ENCODE results near the gene AMPH.

The AMPH gene

DNA sequence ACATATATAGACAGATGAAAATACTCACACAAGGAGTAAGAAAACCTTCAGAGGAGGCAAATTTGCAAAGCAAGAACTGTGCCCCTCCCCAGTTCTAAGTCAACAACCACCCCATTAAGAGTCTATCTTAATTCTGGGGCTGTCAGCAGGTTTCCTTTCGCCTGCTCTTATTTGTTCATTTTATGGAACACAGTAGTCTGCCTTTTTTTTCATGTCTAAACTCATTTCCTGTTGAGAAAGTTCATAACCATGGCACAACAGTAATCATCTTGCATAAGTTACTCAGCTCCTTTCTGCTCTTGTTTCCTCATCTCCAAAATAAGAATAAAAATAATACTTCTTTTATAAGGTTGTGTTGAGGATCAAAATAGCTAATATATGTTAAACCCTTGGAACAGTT, 25.8 kb upstream of the AMPH start:
- Mint-ChIP-seq H3K27ac (no peak overlapping the region), H3K9me3 (no peaks in the 10 kb centered on the region), H3K4me1 (peaks cover 4% of the 10 kb centered on the region), H3K27me3 (peaks cover 12% of the 10 kb centered on the region), H3K4me3 (no peak overlapping the region), H3K36me3 (no peaks in the 10 kb centered on the region)
- no peak for ATAC-seq (ENCODE audit: low read depth)
- DNase-seq (ENCODE audit: low spot score in 2 of 2), result no peak

DNA sequence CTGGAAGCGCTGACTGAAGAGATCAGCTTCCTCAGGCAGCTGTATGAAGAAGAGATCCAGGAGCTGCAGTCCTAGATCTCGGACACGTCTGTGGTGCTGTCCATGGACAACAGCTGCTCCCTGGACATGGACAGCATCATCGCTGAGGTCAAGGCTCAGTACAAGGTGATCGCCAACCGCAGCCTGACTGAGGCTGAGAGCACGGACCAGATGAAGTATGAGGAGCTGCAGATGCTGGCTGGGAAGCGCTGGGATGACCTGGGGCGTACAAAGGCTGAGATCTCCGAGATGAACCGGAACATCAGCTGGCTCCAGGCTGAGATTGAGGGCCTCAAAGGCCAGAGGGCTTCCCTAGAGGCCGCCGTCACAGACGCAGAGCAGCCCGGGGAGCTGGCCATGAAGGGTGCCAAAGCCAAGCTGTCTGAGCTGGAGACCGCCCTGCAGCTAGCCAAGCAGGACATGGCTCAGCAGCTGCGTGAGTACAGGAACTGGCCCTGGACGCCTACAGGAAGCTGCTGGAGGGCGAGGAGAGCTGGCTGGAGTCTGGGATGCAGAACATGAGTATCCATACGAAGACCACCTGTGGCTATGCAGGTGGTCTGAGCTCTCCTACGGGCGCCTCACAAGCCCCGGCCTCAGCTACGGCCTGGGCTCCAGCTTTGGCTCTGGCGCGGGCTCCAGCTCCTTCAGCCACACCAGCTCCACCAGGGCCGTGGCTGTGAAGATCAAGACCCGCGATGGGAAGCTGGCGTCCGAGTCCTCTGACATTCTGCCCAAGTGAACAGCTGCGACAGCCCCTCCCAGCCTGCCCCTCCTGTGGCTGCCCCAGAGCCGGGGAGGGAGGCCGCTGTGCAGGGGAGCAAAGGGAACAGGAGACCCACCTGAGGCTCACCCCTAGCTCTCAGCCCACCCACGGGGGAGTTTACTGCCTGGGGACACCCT, 24.9 kb upstream of the AMPH start:
- Mint-ChIP-seq H3K4me3 (no peak overlapping the region), H3K9me3 (no peaks in the 10 kb centered on the region), H3K36me3 (no peaks in the 10 kb centered on the region), H3K4me1 (peaks cover 4% of the 10 kb centered on the region), H3K27me3 (peaks cover 12% of the 10 kb centered on the region), H3K27ac (no peak overlapping the region)
- DNase-seq (ENCODE audit: low spot score in 2 of 2) (no peak), ATAC-seq (ENCODE audit: low read depth) (no peak)

DNA sequence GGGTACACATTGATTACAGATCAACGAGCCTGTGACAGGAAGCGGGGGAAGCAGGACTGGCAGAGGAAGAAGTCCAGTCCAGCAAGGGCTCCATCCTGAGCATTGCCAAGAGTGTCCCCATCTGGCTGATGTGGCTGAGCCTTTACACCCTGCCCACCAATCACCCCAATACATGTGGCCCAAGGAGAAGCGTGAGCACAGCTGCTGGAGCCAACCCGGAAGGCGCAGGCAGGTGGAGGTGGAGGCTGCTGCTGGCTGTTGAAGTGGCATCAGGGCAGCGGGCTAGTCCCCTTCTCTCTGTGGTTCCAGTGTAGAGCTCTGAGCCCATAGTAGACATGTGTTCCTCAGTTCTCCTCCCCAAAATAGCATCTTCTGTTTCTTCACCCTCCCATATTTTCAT, 6.8 kb upstream of the AMPH start:
- H3K27ac Mint-ChIP-seq, result no peak overlapping the region
- no peak overlapping the region for H3K4me3 Mint-ChIP-seq
- ATAC-seq (ENCODE audit: low read depth) (no peak), DNase-seq (ENCODE audit: low spot score in 2 of 2) (no peak)
- peaks cover 8% of the 10 kb centered on the region for H3K27me3 Mint-ChIP-seq
- H3K9me3 Mint-ChIP-seq, result peaks cover 4% of the 10 kb centered on the region
- no peaks in the 10 kb centered on the region for H3K36me3 Mint-ChIP-seq
- H3K4me1 Mint-ChIP-seq, result no peaks in the 10 kb centered on the region

DNA sequence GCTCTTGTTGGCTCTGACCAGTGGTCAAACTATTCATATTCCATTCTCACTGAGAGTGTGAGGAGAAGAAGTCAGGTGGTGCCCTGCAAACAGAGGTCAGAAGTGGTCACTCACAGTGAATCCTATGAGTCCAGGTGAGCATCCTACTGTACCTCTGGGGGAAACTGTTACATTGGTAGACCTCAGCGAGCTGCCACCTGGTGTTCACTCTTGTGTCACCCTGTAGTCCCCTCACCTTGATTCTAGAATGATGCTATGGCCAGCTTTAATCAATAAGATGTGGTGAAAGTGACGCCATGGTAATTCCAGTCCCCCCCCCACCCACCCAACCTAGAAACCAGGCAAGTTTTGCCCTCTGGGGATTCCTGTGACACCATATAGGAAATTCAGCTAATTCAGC, 1.2 kb upstream of the AMPH start:
- Mint-ChIP-seq H3K27me3 (peaks cover 21% of the 10 kb centered on the region), H3K36me3 (no peaks in the 10 kb centered on the region), H3K9me3 (no peaks in the 10 kb centered on the region), H3K4me3 (no peak overlapping the region), H3K27ac (no peak overlapping the region), H3K4me1 (peaks cover 2% of the 10 kb centered on the region)
- ATAC-seq (ENCODE audit: low read depth), result no peak
- DNase-seq (ENCODE audit: low spot score in 2 of 2), result no peak

DNA sequence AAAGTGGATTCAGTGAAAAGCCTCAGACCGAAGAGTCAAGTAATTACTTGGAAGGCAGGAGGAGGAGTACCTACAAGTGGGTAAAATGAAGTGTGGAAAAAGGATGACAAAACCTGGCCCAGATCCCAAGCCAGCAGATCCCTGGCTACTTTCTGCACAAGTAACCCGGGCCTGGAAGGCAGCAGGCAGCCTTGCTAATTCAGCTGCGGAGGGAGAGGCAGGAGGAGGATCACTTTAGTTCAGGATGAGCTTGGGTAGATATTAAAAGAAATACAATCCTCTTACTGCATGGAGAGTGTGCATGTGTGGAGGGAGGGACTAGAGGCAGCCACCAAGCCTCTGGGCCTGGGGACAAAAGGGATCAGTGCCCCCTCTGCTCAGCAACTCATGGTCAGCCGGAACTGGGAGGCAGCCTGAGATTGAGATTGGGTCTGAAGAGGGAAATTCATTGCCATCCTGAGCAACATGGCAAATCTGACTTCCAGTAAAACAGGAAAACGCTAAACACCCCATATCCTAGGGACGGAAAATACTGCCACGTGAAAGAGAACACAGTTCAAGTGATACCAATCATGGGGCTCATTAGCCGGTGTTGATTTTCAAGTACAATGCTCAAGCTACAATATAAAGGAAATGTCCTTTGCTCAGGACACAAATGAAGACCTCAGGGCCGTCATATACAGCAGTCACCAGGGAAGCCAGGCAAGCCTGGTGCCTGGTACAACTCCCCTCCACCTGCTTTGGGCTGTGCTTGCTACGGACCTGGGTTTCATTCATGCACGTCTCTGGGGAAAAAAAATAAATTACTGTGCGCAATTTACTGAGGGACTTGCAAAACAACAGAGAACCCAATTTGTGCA, 1.3 kb downstream of the AMPH start:
- no peak overlapping the region for H3K4me3 Mint-ChIP-seq

DNA sequence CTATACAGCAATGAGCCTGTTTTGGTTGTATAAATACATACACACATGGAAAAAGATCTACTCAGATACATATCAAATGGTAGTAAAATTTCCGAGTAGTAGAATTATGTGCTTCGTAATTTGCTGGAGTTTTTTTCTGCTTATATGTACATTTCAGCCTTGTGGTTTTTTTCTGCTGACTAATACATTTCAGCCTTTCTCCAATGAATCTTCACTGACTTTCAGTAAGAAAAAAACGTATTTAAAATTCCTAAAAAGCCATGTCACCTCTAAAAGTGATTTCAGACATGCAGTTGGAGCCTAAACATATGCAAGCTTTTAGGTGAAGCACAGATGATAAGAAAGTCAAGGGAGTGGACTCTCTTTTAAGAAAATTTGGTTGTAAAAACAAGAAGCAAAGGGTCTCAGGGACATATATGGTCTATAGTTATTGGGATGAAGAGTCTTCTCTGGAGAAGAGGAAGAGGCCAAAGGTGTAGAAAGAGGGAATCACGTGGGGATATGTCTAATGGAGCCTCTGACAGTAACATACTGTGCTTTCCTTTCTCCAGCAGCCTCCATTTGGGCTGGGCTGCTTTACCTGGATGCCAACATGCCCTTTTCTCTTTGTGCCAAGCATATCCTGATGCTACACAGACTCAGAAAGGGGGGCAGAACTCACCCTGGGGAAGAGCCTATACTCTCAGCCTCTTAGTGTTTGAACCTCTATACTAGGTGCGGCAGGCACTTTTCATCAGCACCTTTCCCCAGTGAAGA, 2.4 kb downstream of the AMPH start:
- H3K27ac Mint-ChIP-seq, result no peak overlapping the region
- ATAC-seq (ENCODE audit: low read depth), result no peak
- H3K4me1 Mint-ChIP-seq, result peaks cover 2% of the 10 kb centered on the region
- H3K36me3 Mint-ChIP-seq, result peaks cover 5% of the 10 kb centered on the region
- H3K27me3 Mint-ChIP-seq, result peaks cover 22% of the 10 kb centered on the region
- no peak overlapping the region for H3K4me3 Mint-ChIP-seq
- DNase-seq (ENCODE audit: low spot score in 2 of 2), result no peak
- peaks cover 11% of the 10 kb centered on the region for H3K9me3 Mint-ChIP-seq

More for the DNA sequence above, 1.3 kb downstream of the AMPH start:
- Mint-ChIP-seq H3K9me3 (peaks cover 5% of the 10 kb centered on the region), H3K27me3 (peaks cover 18% of the 10 kb centered on the region), H3K4me1 (peaks cover 2% of the 10 kb centered on the region), H3K27ac (no peak overlapping the region), H3K36me3 (peaks cover 2% of the 10 kb centered on the region)
- DNase-seq (ENCODE audit: low spot score in 2 of 2), result no peak
- ATAC-seq (ENCODE audit: low read depth), result no peak

DNA sequence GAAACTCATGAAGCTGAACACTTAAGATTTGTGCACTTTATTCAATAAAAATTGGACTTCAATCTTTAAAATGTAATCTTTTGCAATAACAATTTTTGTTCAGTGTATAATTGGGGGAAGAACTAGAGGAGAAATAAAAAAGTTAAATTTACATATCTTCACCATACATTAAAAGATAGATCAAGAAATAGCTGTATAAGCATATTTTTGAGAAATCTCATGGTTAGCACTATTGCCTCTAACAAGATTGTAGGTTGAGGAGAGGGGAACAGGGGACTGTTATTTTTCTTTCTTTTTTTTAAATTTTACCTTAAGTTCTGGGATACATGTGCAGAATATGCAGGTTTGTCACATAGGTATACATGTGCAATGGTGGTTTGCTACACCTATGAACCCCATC, 5.3 kb downstream of the AMPH start:
- H3K4me1 Mint-ChIP-seq, result peaks cover 2% of the 10 kb centered on the region

DNA sequence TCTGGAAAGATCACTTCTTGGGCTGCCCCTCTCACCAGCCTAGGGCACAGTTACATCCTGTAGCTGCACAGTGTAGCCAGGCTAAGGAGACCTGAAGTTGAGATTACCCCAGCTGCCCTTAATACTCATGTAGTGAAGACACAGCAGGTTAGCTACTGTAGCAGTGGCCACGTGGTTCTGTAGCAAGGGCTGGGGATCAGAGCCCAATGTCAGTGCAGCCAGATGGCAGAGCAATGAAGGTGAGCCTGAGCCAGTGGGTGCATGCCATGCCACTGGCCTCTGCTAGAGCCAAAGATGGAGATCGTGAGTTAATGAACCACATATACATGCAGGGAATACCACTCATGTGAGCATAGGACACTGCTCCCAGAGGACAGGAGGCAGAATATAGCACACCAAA, 15.5 kb downstream of the AMPH start:
- ATAC-seq (ENCODE audit: low read depth) (no peak), DNase-seq (ENCODE audit: low spot score in 2 of 2) (no peak)
- H3K4me1 Mint-ChIP-seq, result no peaks in the 10 kb centered on the region
- H3K4me3 Mint-ChIP-seq, result no peak overlapping the region
- no peak overlapping the region for H3K27ac Mint-ChIP-seq
- no peaks in the 10 kb centered on the region for H3K36me3 Mint-ChIP-seq
- H3K27me3 Mint-ChIP-seq, result peaks cover 14% of the 10 kb centered on the region
- H3K9me3 Mint-ChIP-seq, result no peaks in the 10 kb centered on the region

More for the DNA sequence above, 5.3 kb downstream of the AMPH start:
- Mint-ChIP-seq H3K9me3 (peaks cover 11% of the 10 kb centered on the region), H3K27me3 (peaks cover 18% of the 10 kb centered on the region), H3K27ac (no peak overlapping the region), H3K36me3 (peaks cover 6% of the 10 kb centered on the region), H3K4me3 (no peak overlapping the region)
- DNase-seq (ENCODE audit: low spot score in 2 of 2) (no peak), ATAC-seq (ENCODE audit: low read depth) (no peak)

DNA sequence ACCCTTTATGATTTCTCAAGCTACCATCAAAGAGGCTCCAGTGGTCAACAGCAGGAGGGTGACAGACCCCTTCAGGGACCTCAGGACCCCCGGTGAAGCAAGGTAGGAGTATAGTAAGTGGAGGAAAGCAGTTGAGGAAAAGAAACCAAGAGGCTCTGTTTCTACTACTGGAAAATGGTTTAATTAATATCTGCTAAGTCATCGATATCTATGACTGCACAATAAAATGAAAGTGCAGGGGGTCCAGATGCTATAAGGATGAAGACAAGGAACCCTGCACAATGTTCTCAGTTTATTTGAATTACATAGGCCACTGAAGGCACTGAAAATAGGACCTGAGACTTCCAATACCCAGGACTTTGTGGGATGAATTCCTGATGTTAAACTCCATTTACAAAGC, 23.7 kb downstream of the AMPH start:
- Mint-ChIP-seq H3K27me3 (peaks cover 12% of the 10 kb centered on the region), H3K27ac (no peak overlapping the region), H3K4me3 (no peak overlapping the region), H3K9me3 (no peaks in the 10 kb centered on the region), H3K36me3 (no peaks in the 10 kb centered on the region), H3K4me1 (no peaks in the 10 kb centered on the region)
- ATAC-seq (ENCODE audit: low read depth) (no peak), DNase-seq (ENCODE audit: low spot score in 2 of 2) (no peak)

DNA sequence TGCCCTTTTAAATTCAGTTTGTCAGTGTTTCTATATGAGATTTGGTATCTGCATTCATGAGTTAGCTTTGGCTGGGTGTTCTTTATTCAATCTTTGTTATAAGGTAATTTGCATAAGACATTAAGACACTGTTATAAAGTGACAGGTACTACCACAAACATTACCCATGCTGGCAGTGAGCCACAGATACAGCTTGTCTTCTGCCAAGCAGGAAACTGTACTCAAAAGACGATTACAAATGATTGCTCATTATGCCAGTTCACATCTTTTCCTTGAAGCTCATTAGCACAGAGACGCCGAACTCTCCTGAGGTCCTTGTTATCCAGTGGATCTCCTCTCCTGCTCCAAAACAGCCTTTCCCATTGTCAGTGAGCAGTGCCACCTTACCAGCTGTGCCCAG, 30.4 kb downstream of the AMPH start:
- H3K27ac Mint-ChIP-seq, result no peak overlapping the region
- ATAC-seq (ENCODE audit: low read depth) (no peak), DNase-seq (ENCODE audit: low spot score in 2 of 2) (no peak)
- H3K9me3 Mint-ChIP-seq, result no peaks in the 10 kb centered on the region
- no peaks in the 10 kb centered on the region for H3K36me3 Mint-ChIP-seq
- peaks cover 2% of the 10 kb centered on the region for H3K27me3 Mint-ChIP-seq
- no peak overlapping the region for H3K4me3 Mint-ChIP-seq
- no peaks in the 10 kb centered on the region for H3K4me1 Mint-ChIP-seq

DNA sequence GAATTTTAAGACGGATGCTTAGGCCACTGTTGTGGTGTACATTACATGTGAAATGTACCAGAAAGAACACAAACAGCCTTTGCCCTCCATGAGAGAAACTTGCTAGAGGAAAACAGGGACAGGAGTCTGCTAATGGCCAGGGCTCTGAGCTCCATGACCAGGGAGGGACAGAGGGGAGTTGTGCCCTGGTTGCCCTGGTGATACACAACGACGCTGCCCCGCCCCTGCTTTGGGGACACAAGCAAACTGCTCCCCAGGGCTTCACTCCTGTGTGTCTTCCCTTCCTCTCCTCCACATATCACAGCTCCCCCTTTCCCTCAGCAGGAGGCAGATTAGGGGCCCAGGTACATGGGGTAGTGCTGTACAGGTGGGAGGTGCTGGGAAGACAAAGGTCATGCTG, 36.2 kb downstream of the AMPH start:
- no peak for ATAC-seq (ENCODE audit: low read depth)
- Mint-ChIP-seq H3K4me3 (no peak overlapping the region), H3K36me3 (no peaks in the 10 kb centered on the region), H3K9me3 (peaks cover 1% of the 10 kb centered on the region), H3K27ac (no peak overlapping the region), H3K27me3 (peaks cover 6% of the 10 kb centered on the region), H3K4me1 (no peaks in the 10 kb centered on the region)
- no peak for DNase-seq (ENCODE audit: low spot score in 2 of 2)

DNA sequence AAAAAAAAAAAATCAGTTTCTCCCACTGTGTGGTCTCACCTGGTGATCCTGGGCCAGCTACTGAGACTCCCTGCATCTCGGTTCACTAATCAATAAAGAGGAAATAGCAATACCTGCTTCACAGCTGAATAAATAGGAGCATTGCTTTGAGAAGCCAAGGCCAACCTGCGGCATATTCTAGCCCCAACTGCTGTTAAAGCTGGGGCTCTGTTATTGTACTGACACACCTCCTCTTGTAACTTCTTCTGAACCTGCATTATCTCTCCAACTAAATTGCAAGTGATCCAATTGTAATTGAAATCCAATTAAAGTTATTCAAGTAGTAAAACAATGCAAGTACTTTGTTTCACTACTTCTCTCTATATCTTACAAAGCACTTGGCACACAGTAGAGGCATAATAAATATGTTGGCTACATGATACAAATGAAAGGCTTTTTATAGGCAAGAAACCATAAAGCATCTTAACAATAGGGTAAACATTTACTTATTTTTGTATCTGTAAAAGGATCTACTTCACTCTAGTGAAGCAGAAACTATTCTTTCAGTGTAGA, 38.4 kb downstream of the AMPH start:
- DNase-seq (ENCODE audit: low spot score in 2 of 2) (no peak), ATAC-seq (ENCODE audit: low read depth) (no peak)
- Mint-ChIP-seq H3K27me3 (peaks cover 6% of the 10 kb centered on the region), H3K4me3 (no peak overlapping the region), H3K9me3 (peaks cover 1% of the 10 kb centered on the region), H3K4me1 (no peaks in the 10 kb centered on the region), H3K36me3 (no peaks in the 10 kb centered on the region), H3K27ac (no peak overlapping the region)

DNA sequence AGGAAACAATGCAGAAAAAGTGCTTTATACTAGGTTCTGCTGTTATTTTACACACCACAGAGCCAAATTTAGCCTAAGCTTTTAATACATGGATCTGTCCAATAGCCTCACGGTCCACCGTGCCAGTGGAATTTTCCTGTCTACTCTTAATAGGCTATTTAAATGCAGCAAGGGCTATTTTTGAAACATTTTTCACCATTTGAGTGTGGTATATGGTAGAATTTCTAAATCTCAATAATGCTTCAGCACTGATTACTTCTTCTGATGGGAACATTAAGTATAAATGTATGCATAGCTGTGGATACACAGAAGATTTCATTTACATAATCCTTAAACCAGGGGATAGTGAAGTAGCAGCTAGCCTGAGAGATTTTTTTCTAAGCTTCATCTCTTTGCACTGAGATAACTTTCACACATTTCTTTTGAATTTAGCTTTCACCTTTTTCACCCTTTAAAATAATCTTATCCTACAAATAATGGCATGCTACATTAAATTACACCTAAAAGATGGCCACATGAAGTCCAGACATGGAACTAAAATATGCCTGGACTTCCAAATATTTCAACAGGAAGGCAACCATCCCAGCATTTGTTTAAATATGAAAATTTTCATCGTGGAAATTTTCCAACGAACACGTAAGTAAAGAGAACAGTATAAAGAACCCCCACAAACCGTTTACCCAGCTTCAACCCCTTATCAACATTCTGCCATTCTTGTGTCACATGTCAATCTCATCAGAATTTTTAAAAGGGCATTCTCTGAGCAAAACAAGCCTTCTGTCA, 45.4 kb downstream of the AMPH start:
- DNase-seq (ENCODE audit: low spot score in 2 of 2) (no peak), ATAC-seq (ENCODE audit: low read depth) (no peak)

More for the DNA sequence above, 45.4 kb downstream of the AMPH start:
- Mint-ChIP-seq H3K9me3 (no peaks in the 10 kb centered on the region), H3K4me3 (no peak overlapping the region), H3K27ac (no peak overlapping the region), H3K27me3 (peaks cover 5% of the 10 kb centered on the region), H3K36me3 (no peaks in the 10 kb centered on the region), H3K4me1 (no peaks in the 10 kb centered on the region)

All from memory B cell (primary cell).